Astrocyte of the cerebellum (primary cell): Measurements from ENCODE around the gene ULK4.

Experiments used
- DNase-seq: peaks from one replicate; pipeline ENCODE4 v3.0.0-alpha.2; 2011; ENCODE audit warnings: low read depth
- H3K4me3 ChIP-seq: 2 replicates; pipeline ENCODE4 v1.5.1; 2011; ENCODE audit warnings: mild to moderate bottlenecking, low read depth, low read length, moderate library complexity
- CTCF ChIP-seq: IDR thresholded peaks from 2 replicates; pipeline ENCODE4 v1.5.1; 2012; ENCODE audit warnings: low read length, low read depth, moderate library complexity, mild to moderate bottlenecking; ENCODE audit errors: missing control alignments
- in situ Hi-C: cut with HindIII; loops from 2 replicates; pipeline ENCODE4 v1.10.0; 2017; ENCODE audit warnings: low sequenced_read_pairs

The ULK4 gene

DNA sequence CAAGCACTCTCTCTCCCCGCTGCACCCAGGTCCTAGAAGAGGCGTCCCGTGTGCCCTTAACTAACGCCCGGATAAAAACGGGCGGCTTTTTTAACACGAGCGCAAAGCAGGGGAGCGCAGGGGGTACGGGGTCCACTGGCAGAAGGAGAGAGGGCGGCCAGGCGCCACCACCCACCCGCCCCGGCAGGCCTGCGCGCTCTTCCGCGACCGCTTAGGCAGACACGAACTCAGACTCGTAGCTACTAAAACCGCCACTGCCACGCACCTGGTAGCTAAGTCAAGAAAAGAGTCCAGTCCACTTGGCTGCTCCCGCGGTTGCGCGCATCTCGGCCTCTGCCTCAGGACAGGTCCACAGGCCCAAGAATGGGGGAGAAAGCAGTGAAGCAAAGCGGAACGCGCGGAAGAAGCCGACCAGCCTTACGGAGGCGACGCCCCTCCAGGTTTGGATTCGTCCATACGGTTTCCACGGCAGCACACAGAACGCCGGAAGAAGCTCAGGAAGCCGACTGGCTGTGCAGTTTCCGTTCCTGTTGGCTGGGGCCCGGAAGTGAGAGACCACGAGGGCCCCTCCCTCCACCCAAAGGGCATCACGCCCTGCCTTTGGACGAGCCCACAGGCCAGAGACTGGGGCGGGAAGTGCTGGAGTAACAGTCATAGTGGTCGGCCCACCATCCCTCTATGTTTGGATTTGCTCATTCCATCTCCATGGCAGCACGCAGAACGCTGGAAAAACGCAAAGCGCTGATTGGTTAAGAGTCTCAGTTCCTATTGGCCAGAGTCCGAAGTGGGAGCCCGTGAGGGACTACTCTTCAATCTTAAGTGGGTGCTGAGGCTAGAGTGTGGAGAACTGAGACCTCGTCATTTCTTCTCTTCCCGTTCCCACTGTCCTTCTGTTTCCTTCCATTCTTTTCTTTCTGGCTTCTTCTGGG is at the start of gene ULK4:
TSS of gene ULK4 (minus strand) at position 353 of the 929 bp plus-strand sequence. CDS start 7,344 bp downstream, outside the sequence.
- TF ChIP-seq CTCF = no peak
- in situ Hi-C loops = no loop called here
- DNase-seq = peak; percentile 99
- H3K4me3 ChIP-seq = peak within 1 kb of the TSS; percentile 94

DNA sequence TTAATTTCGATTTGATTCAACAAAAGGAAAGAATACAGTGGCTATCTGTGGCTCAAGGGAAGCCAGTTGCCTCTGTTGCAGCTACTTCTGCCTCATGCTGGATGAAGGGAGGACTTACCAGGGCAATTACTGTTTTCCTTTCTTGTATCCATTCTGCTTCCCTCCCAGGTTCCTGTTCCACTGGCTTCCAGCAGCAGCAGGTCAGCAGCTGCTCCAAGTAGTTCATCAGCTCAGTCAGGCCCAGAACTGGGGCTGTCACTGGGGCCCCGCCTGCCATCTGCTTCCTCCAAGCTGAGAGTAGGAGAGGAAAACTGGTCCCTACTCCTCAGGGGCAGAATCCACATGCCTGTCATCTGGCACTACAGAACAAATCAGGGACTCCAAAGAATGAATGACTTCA is 48.6 kb upstream of the ULK4 start:
- no peak for TF ChIP-seq CTCF
- no peak overlapping the region for H3K4me3 ChIP-seq
- no peak for DNase-seq
- in situ Hi-C loops = loop anchor here (5.0 kb wide), 1 partner anchor 92 kb away; no protein-coding TSS in a partner anchor

- in situ Hi-C loops = no loop called here
- TF ChIP-seq CTCF = no peak
- H3K4me3 ChIP-seq = no peak overlapping the region
- DNase-seq = no peak
Observed at GRCh38 chr3:42009456-42009855, 47.6 kb upstream of the ULK4 start.

- in situ Hi-C loops = no loop called here
- H3K4me3 ChIP-seq = no peak overlapping the region
- no peak for TF ChIP-seq CTCF
- DNase-seq = no peak
Observed at GRCh38 chr3:42007785-42008184, 45.9 kb upstream of the ULK4 start.

- DNase-seq = no peak
- no peak for TF ChIP-seq CTCF
- in situ Hi-C loops = no loop called here
- H3K4me3 ChIP-seq = no peak overlapping the region
Observed at GRCh38 chr3:42005401-42005800, 43.5 kb upstream of the ULK4 start.

- TF ChIP-seq CTCF = no peak
- in situ Hi-C loops = no loop called here
- no peak for DNase-seq
- no peak overlapping the region for H3K4me3 ChIP-seq
Observed at GRCh38 chr3:42002790-42003189, 40.9 kb upstream of the ULK4 start.
